HepG2 (cell line): ENCODE results near the gene ADM. TPM values are rescaled to one million over a fixed set of nuclear protein-coding genes. Genes with fewer than 3 reads are reported as not detected.
"Not testable (repeated sequence)": the region's sequence is repeated elsewhere in the genome, so short reads cannot be mapped to it uniquely, and the experiment has no call there.

ENCODE experiments used
- ATAC-seq: fragments of 200-7000 bp; cut with Tn5 transposase; 3 replicates; pipeline ENCODE4 v1.9.1; 2020; ENCODE audit warnings: mild to moderate bottlenecking, moderate library complexity
- BruUV-seq: library from RNA; stranded (reverse); fragments of 400-500 nt; replicated peaks from 2 replicates; lab custom pipeline; 2021; lab: Mats Ljungman, UMichigan
- CTCF ChIA-PET: fragments of 300-600 bp; formaldehyde crosslinking; extraction: SDS; loops from one replicate; lab custom pipeline; 2021; ENCODE audit warnings: low total read pairs, inconsistent platforms, low intra/inter-chr PET ratio; lab: Yijun Ruan, JAX
- POLR2A ChIA-PET: fragments of 350-600 bp; sonication (Branson Sonifier 250); formaldehyde crosslinking; loops from one replicate; lab custom pipeline; 2020; ENCODE audit warnings: antibody characterized with exemption, inconsistent platforms; lab: Yijun Ruan, JAX
- DNase-seq: peaks from one replicate; pipeline ENCODE4 v3.0.0-alpha.2; 2015; ENCODE audit warnings: low spot score
- FAIRE-seq: peaks from 3 replicates; lab custom pipeline; 2011; peaks lifted over from hg19 to GRCh38; lab: Jason Lieb, UNC
- H2AFZ ChIP-seq: one replicate; pipeline ENCODE4 v1.6.1; 2011; ENCODE audit warnings: low read length, inconsistent platforms
- H3K27ac ChIP-seq: fragments of 300-600 bp; 3 replicates; pipeline ENCODE4 v1.8.0; 2011; ENCODE audit warnings: mixed run types, mild to moderate bottlenecking, mixed read lengths, low read length, inconsistent platforms; ENCODE audit not compliant: insufficient read depth; ENCODE audit errors: extremely low read length
- H3K27me3 ChIP-seq, 2 experiments: fragments of 200-600 bp in 1 of 2; 2 replicates in 1 of 2; 3 replicates in 1 of 2; pipeline versions ENCODE4 v1.6.0 to v1.8.0; 2011; ENCODE audit warnings: low read length in 2 of 2, mild to moderate bottlenecking in 2 of 2, moderate library complexity in 2 of 2, inconsistent platforms in 1 of 2; ENCODE audit not compliant: insufficient read depth in 2 of 2, control insufficient read depth in 1 of 2
- H3K36me3 ChIP-seq, 2 experiments: fragments of 200-600 bp in 1 of 2; replicated peaks in 1 of 2; 2 replicates in 1 of 2; 3 replicates in 1 of 2; pipeline versions ENCODE4 v1.5.1 to v1.8.0; 2011; ENCODE audit warnings: low read length in 2 of 2, inconsistent platforms in 1 of 2; ENCODE audit not compliant: insufficient read depth in 2 of 2, control insufficient read depth in 1 of 2
- H3K4me1 ChIP-seq: 2 replicates; pipeline ENCODE4 v1.5.1; 2012; ENCODE audit warnings: low read length, inconsistent platforms; ENCODE audit not compliant: insufficient read depth
- H3K4me2 ChIP-seq: 2 replicates; pipeline ENCODE4 v1.6.0; 2011; ENCODE audit warnings: low read depth, low read length, inconsistent platforms
- H3K4me3 ChIP-seq, 3 experiments: fragments of 200-600 bp in 1 of 3; sonication (generic), shearing (Covaris generic) in 1 of 3; replicated peaks in 1 of 3; 2 replicates each; pipeline ENCODE4 v1.5.1; 2011 to 2016; ENCODE audit warnings: low read length in 3 of 3, inconsistent platforms in 2 of 3, low read depth in 2 of 3, mild to moderate bottlenecking in 2 of 3, control low read depth in 1 of 3, mixed read lengths in 1 of 3; ENCODE audit not compliant: insufficient read depth in 1 of 3
- H3K79me2 ChIP-seq: one replicate; pipeline ENCODE4 v1.6.1; 2011; ENCODE audit warnings: low read length, inconsistent platforms; ENCODE audit not compliant: insufficient read depth
- H3K9ac ChIP-seq: 2 replicates; pipeline ENCODE4 v1.6.0; 2011; ENCODE audit warnings: mild to moderate bottlenecking, low read depth, low read length, inconsistent platforms; ENCODE audit not compliant: insufficient read depth
- H3K9me3 ChIP-seq: 2 replicates; pipeline ENCODE4 v1.5.1; 2012; ENCODE audit warnings: mild to moderate bottlenecking, low read length
- H4K20me1 ChIP-seq: 2 replicates; pipeline ENCODE4 v1.6.0; 2011; ENCODE audit warnings: inconsistent platforms, mild to moderate bottlenecking, low read length, moderate library complexity; ENCODE audit not compliant: insufficient read depth
- POLR2AphosphoS5 ChIP-seq: IDR thresholded peaks from 2 replicates; pipeline ENCODE4 v1.6.1; 2012; ENCODE audit warnings: low read depth, low read length
- ZNF367 ChIP-seq: sonication (generic); formaldehyde crosslinking; IDR thresholded peaks from 2 replicates; pipeline ENCODE4 v1.4.0; 2020; ENCODE audit warnings: missing genetic modification reagents, borderline replicate concordance
- WGBS: methylation state at CpG from one replicate; pipeline ENCODE4 v1.1.6; 2017; ENCODE audit warnings: low lambda C conversion rate; 5-methylcytosine and 5-hydroxymethylcytosine counted together
- in situ Hi-C: cut with HindIII; loops from 2 replicates; pipeline ENCODE4 v1.10.0; 2017; ENCODE audit warnings: low pct_unique_long_range_greater_than_20kb; ENCODE audit not compliant: extremely low pct_ligation_motif_present
- intact Hi-C: fragments of 100-400 bp; cut with micrococcal nuclease; formaldehyde crosslinking; loops from one replicate; pipeline ENCODE4 v1.10.0; 2022; ENCODE audit not compliant: unreplicated experiment
- polyA plus RNA-seq, 8 experiments: library from polyadenylated mRNA; depleted of rRNA in 3 of 8; stranded (reverse) in 7 of 8; unstranded in 1 of 8; fragments of >200 nt; fragmentation: Illumina TruSeq in 4 of 8; extraction: Trizol in 4 of 8; gene quantifications; 2 replicates each; pipeline versions ENCODE4 v1.2.1 to v1.2.3, GENCODE V29; 2011 to 2016; ENCODE audit warnings: low read depth in 4 of 8, missing spikeins in 1 of 8, mixed read lengths in 1 of 8; ENCODE audit not compliant: insufficient read depth in 1 of 8
- total RNA-seq, 5 experiments: library from RNA; depleted of rRNA; stranded (reverse); fragments of >200 nt; fragmentation: Illumina TruSeq; extraction: Trizol; gene quantifications; 2 replicates each; pipeline ENCODE4 v1.2.3, GENCODE V29; 2016; ENCODE audit warnings: low read depth in 1 of 5
- TF ChIP-seq, protein P1 (sequence below): sonication (generic); formaldehyde crosslinking; IDR thresholded peaks from 2 replicates; pipeline ENCODE4 v1.9.0; 2022; ENCODE audit warnings: missing genetic modification reagents, mild to moderate bottlenecking, borderline replicate concordance
- TF ChIP-seq, protein P2 (sequence below): sonication (generic); formaldehyde crosslinking; IDR thresholded peaks from 2 replicates; pipeline ENCODE4 v1.8.1; 2023; ENCODE audit warnings: mild to moderate bottlenecking, inconsistent platforms, moderate library complexity, missing genetic modification reagents, borderline replicate concordance
- TF ChIP-seq, protein P3 (sequence below): sonication (generic); formaldehyde crosslinking; IDR thresholded peaks from 2 replicates; pipeline ENCODE4 v1.8.0; 2022; ENCODE audit warnings: mild to moderate bottlenecking, missing genetic modification reagents, moderate library complexity
- TF ChIP-seq, protein P4 (sequence below): conservative IDR thresholded peaks from 2 replicates; pipeline ENCODE4 v1.6.1; 2018; ENCODE audit warnings: missing genetic modification reagents

Gene ADM
- total and polyA plus RNA-seq, 2 of the 13 experiments (the other 11 are each of a cell fraction or from before 2014, with no cell fraction given): 10.7 to 26.1 TPM

DNA sequence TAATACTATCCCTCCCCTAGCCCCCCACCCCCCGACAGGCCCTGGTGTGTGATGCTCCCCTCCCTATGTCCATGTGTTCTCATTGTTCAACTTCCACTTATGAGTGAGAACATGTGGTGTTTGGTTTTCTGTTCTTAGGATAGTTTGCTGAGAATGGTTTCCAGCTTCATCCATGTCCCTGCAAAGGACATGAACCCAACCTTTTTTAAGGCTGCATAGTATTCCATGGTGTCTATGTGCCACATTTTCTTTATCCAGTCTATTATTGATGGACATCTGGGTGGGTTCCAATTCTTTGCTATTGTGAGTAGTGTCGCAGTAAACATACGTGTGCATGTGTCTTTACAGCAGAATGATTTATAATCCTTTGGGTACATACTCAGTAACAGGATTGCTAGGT, 40.2 kb upstream of the ADM start:
- ATAC-seq, H3K9ac ChIP-seq, H3K27me3 ChIP-seq, H2AFZ ChIP-seq, H4K20me1 ChIP-seq, in situ Hi-C loops, BruUV-seq, H3K36me3 ChIP-seq, FAIRE-seq, H3K27ac ChIP-seq, DNase-seq, CTCF ChIA-PET, H3K4me2 ChIP-seq, intact Hi-C loops, H3K4me3 ChIP-seq, H3K79me2 ChIP-seq, POLR2A ChIA-PET, H3K4me1 ChIP-seq, H3K9me3 ChIP-seq: not testable (repeated sequence)
- WGBS: 100% methylated on average over 3 of the region's 3 CpGs

DNA sequence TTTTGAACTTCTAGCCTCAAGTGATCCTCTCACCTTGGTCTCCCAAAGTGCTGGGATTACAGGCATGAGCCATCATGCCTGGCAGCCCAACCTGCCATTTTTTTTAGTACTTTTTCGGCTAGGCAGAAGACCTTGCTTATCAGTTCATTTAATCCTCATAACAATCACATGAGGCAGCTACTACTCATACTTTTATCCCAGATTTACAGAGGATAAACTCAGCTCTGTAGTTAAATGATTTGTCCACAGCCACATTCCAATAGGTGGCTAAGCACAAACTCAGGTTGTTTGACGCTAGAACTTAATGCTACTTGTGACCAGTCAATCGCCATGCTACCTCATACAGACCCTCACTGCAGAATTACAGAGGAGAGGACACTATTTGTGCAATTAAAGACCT, 38.9 kb upstream of the ADM start:
- H2AFZ ChIP-seq: no peak overlapping the region
- intact Hi-C loops (no loop called here), in situ Hi-C loops (no loop called here)
- H3K79me2 ChIP-seq: peaks cover 2% of the 10 kb centered on the region
- no peak for ATAC-seq
- H3K9ac ChIP-seq: no peak overlapping the region
- ChIA-PET CTCF (no interaction called here), POLR2A (interaction anchor here (1.4 kb wide), 1 partner anchor 38 kb away, joined by 3 read pairs; no protein-coding TSS in a partner anchor)
- H3K4me2 ChIP-seq: no peak overlapping the region
- no peak overlapping the region for H3K27ac ChIP-seq
- H3K4me3 ChIP-seq: no peak overlapping the region
- H3K9me3 ChIP-seq: no peaks in the 10 kb centered on the region
- BruUV-seq: no TSS peak
- no peak for TF ChIP-seq ZNF367 (CRISPR knock-in tag)
- WGBS: 100% methylated on average over 3 of the region's 3 CpGs
- no peak for FAIRE-seq
- no peaks in the 10 kb centered on the region for H3K4me1 ChIP-seq
- DNase-seq: no peak
- no peaks in the 10 kb centered on the region for H3K27me3 ChIP-seq
- no peaks in the 10 kb centered on the region for H4K20me1 ChIP-seq
- H3K36me3 ChIP-seq: no peaks in the 10 kb centered on the region

DNA sequence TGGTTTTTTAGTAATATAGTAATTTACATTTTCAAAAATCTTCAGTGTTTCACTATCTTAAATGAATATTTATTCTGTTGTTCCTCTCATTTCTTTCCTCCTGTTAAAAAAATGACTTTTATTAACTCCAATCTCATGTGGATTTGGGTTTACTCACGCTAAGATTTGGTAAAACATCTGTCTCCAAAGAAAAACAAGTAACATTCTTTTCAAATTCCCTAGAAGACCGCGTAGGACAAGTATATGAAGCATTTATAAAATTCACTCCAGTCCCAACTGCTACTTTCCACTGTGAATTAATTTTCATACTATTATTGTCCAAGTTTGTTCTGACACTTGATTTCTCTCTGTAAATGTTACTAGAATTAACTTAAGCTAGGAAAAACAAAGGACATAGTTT, 37.1 kb upstream of the ADM start:
- Histone ChIP-seq H3K9me3 (no peaks in the 10 kb centered on the region), H3K79me2 (peaks cover 2% of the 10 kb centered on the region), H3K36me3 (no peaks in the 10 kb centered on the region), H3K27ac (no peak overlapping the region), H2AFZ (no peak overlapping the region), H4K20me1 (no peaks in the 10 kb centered on the region), H3K4me3 (no peak overlapping the region), H3K4me2 (no peak overlapping the region), H3K9ac (no peak overlapping the region), H3K4me1 (no peaks in the 10 kb centered on the region), H3K27me3 (no peaks in the 10 kb centered on the region)
- CTCF ChIA-PET: no interaction called here
- no peak for DNase-seq
- FAIRE-seq: no peak
- no peak for ATAC-seq
- intact Hi-C loops: no loop called here
- WGBS: 97% methylated on average over 3 of the region's 3 CpGs
- POLR2A ChIA-PET: no interaction called here
- in situ Hi-C loops: no loop called here
- no TSS peak for BruUV-seq
- TF ChIP-seq, protein P1, sequence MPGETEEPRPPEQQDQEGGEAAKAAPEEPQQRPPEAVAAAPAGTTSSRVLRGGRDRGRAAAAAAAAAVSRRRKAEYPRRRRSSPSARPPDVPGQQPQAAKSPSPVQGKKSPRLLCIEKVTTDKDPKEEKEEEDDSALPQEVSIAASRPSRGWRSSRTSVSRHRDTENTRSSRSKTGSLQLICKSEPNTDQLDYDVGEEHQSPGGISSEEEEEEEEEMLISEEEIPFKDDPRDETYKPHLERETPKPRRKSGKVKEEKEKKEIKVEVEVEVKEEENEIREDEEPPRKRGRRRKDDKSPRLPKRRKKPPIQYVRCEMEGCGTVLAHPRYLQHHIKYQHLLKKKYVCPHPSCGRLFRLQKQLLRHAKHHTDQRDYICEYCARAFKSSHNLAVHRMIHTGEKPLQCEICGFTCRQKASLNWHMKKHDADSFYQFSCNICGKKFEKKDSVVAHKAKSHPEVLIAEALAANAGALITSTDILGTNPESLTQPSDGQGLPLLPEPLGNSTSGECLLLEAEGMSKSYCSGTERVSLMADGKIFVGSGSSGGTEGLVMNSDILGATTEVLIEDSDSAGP (CRISPR knock-in tag): no peak
- TF ChIP-seq, protein P2, sequence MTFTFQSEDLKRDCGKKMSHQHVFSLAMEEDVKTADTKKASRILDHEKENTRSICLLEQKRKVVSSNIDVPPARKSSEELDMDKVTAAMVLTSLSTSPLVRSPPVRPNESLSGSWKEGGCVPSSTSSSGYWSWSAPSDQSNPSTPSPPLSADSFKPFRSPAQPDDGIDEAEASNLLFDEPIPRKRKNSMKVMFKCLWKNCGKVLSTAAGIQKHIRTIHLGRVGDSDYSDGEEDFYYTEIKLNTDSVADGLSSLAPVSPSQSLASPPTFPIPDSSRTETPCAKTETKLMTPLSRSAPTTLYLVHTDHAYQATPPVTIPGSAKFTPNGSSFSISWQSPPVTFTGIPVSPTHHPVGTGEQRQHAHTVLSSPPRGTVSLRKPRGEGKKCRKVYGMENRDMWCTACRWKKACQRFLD (CRISPR knock-in tag): no peak
- no peak for TF ChIP-seq POLR2AphosphoS5
- TF ChIP-seq, protein P3, sequence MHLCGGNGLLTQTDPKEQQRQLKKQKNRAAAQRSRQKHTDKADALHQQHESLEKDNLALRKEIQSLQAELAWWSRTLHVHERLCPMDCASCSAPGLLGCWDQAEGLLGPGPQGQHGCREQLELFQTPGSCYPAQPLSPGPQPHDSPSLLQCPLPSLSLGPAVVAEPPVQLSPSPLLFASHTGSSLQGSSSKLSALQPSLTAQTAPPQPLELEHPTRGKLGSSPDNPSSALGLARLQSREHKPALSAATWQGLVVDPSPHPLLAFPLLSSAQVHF (CRISPR knock-in tag): no peak
- TF ChIP-seq, protein P4, sequence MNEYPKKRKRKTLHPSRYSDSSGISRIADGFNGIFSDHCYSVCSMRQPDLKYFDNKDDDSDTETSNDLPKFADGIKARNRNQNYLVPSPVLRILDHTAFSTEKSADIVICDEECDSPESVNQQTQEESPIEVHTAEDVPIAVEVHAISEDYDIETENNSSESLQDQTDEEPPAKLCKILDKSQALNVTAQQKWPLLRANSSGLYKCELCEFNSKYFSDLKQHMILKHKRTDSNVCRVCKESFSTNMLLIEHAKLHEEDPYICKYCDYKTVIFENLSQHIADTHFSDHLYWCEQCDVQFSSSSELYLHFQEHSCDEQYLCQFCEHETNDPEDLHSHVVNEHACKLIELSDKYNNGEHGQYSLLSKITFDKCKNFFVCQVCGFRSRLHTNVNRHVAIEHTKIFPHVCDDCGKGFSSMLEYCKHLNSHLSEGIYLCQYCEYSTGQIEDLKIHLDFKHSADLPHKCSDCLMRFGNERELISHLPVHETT: no peak
